ENCODE results near the gene SRBD1.

SRBD1 gene

DNA sequence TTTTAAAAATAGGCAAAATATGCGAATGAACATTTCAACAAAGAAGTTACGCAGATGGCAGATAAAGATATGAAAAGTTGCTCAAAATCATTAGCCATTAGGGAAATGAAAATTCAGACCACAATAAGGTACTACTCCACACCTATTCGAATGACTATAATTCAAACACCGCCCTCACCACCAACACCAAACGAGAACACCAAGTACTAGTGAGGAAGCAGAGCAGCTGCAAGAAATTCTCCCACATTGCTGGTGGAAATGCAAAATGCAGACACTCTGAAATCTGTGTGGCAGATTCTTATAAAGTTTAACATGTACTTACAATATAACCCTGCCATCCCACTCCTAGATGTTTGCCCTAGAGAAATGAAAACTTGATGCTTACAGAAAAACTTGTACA is 23.2 kb upstream of the SRBD1 start:
- DNase-seq: no peak

DNA sequence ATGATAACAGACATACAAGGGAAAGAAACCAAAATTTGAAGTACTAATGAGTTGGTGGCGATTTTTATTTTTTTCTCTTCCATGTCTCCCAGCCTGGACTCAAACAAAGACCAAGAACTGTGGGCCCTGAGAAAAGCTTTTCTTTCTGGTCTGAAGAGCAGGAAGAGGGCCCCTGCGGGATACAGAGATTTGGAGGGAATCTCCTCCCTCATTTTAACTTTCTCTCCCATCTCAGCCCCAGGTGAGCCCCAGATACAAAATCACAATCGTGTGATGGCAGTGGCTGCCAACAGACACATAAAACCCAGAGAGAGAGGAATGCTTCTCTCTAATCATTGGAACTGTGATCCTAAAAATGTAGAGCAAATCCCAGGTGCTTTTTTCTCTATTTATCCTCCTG is 20.9 kb upstream of the SRBD1 start:
- no peak for DNase-seq

DNA sequence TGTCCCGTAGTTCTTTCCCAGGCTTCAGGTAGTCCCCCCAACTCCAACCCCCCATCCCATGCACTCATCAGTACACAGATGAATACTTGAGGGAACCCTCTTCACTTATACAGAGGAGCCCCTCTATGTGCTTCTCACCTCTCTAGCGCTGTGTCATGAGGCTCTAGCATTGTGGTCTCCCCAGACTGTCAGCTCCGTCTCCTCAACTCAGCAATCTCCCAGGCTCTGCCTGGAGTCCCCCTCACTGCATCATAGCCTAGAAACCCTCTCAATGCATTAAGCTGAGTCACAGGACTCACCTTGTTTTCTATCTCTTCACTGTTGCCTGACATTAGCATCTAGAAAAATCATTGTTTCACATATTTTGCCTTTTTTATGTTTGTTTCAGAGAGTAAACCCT is 20.3 kb upstream of the SRBD1 start:
- DNase-seq: no peak

DNA sequence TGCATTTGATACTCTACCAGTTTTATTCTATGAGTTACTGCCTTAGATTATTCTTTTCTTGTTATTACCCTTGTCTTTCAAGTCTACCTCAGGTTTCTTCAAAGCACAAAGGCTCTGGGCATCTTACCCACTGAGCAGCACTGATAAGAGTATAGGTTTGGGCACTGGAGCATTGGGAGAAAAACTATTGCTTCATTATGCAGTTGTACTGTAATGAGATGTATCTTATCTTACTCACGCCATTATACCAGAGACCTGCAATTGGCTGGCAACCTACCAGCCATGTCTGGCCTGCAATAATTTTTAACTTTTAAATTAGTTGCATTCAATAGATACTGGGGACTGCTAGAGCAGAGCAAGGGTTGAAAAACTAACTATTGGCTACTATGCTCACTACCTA is 18.9 kb upstream of the SRBD1 start:
- no peak for DNase-seq

DNA sequence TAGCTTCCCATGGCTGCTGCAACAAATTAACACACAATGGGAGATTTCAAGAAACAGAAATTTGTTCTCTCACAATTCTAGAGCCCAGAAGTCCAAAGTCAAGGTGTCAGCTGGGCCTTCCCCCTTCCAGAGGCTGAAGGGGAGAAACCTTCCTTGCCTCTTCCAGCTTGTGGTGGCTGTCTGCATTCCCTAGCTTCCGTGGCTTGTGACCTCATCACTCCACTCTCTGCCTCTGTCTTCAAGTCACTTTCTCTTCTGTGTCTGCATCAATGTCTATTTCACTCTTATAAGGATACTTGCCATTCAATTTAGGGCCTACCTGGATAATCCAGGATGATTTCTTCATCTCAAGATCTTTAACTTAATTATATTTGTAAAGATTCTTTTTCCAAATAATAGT is 16.8 kb upstream of the SRBD1 start:
- peak; percentile 23 for DNase-seq

DNA sequence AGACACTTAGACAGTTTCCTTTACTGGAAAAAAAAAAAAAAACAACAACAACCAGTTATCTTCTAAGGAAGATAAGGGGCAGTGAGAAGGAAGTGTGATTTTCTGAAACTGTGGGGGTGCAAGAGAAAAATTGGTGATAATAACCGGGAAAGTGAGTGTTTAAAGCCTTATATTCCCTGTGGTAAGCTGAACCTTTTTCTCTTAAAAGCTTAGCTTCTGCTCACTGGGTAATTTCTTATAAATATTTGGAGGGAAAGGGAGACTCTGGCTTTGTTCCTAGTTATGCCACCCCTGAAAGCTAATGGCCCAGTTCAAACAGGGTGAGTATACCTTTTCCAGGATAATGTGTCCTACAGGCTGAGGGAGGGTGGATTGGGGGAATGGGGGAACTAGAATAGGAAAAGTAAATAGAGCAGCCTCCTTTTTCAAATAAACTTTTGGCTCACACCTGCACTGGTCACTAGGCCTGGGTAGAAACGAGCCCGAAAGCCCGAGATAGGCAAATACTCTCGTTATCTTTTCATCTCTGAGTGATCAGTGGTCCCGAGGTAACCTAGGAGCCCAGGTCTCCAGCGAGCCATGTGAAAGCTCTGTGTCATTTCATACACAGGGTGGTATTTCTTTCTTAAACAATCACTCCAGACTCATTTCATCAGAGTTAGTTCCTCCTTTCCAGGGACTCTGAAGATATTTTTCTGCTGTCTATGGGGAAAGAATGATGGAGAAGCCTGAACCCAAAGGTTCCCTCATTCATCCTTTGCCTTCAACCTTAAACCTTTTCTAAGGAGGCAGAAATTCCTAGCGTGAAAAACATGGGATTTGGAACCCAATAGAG is 15.5 kb upstream of the SRBD1 start:
- DNase-seq: no peak

DNA sequence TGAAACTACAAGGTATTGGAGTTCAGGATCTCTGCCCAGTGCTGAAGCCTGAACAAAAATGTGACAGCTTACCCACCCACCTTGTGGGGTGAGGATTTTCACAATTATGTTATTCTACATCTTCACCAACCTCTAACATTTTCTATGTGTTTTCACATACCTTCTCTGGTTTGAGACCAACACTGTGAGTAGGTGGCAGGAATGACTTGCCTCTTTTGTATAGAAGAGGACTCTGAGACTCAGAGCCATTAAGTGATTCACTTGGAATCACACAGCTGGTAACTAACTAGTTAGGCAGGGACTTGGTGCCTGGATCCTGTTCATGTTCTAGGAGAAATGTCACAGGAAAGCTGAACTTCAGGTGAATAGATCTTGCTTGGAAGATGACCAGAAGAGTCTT is 14.8 kb upstream of the SRBD1 start:
- no peak for DNase-seq

DNA sequence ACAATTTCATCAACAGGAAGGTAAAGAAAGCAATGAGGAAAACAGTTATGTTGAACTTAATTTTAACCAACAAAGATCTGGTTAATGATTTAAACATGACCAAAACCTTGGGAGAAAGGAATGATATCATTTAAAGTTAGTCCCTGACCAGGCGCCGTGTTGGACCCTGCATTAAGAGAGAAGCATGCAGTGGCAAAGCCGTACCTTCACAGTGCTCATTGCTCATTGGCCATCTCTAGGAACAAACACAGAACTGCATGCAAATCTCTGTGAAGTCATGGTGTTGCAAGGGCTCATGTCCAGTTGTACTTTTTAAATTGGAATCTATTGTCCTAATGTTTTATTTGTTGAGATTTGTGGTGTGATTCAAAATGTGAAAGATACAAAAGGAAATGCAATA is 12.0 kb upstream of the SRBD1 start:
- DNase-seq: no peak

DNA sequence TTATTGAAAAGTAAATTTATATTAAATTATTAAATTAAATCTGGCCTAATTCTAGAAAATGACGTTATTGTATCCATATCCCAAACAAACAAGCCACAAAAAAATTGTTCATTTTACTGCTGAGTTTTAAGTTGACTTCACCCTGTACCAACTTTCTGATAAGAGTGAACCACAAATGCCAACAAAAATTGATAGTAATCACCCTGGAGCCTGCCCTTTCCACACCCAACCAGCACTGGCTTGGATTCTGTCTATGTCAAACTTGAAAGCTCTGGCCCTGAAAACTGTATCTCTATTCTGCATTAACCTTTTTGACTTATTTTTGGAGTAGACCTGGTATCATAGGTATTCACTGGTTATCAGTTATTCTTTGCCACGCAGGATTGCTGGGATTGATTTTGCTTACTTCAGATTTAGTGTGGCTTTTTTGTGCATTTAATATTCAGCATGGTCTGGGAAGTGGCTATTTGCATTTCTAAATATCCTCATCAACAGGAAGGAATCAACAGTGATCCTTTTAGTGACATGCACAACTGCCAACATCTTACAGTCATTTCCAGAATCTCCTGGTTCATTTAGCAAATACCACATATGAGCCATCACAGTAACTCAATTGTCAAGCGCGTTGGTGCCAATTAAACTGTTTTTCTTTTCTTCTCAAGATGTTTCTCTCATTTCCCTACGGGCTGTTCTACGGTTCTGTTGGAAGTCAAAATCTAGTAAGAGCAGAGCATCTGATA is 11.4 kb upstream of the SRBD1 start:
- no peak for DNase-seq

DNA sequence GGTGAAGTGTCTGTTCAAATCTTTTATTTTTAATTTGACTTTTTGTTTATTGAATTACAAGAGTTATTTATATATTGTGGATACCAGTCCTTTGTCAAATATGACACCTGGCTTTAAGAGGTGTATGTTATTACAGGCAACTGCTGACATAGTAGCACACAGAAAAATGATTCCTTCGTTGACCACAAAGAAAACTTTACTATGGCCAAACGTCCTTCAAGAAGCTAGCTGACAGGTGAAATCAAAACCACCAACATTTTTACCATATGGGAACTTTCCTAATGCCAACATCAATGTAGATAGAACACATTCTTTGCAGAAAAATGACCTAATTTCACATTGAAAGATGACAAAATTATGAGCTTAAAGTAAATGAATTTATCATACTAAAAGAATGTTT is 6.4 kb upstream of the SRBD1 start:
- no peak for DNase-seq

DNA sequence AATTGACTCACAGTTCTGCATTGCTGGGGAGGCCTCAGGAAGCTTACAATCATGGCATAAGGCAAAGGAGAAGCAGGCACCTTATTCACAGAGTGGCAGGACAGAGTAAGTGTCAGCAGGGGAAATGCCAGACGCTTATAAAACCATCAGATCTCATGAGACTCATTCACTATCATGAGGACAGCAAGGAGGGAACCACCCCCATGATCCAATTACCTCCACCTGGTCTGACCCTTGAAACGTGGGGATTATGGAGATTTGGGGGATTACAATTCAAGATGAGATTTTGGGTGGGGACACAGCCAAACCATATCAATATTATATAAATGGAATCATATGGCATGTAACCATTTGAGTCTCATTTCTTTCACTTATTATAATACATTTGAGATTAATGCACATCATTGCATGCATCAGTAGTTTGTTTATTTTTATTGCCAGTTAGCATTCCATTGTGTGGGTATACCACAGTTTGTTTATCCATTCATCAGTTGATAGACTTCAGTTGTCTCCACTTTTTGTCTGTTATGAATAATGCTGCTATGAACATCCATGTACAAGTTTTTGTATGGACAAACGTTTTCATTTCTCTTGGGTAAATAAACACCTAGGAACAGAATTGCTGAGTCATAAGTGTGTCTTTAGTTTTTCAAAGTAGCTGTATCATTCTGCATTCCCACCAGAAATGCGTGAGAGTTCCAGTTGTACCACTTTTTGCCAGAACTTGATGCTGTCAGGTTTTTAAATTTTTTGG is 5.8 kb upstream of the SRBD1 start:
- no peak for DNase-seq

DNA sequence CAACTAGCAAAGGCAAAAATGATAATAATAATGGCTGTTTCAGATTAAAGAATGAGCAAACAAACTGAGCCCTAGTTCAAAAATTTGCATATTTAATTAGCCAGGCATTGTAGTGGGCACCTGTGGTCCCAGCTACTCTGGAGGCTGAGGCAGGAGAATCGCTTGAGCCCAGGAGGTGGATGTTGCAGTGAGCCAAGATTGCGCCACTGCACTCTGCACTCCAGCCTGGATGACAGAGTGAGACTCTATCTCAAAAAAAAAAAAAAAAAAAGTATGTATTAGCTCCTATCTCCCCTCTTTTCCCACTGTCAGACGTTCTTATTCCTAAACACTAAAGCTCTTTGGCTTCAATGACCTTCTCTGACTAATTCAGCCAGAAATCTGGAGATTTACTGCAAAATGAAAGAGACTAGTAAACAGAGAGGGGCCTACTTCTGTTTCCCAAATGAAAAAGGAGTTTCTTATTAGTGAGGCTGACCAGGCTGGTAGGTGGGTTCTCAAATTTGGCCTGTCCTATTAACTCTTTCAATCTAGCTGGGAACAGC is 3.9 kb upstream of the SRBD1 start:
- no peak for DNase-seq

DNA sequence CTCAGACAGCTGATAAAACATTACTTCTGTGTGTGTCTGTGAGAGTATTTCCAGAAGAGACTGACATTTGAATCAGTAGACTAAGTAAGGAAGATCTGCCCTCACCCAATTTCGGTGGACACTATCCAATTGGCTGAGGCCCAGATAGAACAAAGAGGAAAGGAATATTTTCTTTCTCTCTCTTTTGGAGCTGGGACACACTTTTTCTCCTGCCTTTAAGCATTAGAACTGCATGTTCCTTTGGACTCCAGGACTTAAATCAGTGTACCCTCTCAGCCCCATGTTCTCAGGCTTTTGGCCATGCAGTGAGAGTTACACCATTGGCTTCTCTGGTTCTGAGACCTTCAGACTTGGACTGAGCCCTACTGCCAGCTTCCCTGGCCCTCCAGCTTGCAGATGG is 3.3 kb upstream of the SRBD1 start:
- DNase-seq: no peak

DNA sequence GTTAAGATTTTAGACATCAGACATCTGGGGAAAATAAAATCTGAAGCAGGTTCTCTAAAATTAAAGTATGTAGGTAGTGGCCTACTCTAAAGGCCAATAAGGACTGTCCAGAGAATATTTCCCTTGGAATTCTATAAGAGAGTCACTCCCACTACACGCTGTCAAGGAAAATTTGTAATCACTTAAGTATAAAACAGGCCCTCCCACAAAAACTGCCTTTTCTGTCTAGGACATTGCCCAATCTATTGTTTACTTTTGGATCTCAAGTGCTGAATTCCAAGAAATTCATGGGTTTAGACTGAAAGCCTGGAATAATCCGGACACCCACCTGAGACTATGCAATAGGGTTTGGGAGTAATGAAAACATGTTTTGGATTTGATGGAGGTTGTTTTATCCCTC is 1.7 kb upstream of the SRBD1 start:
- peak; percentile 43 for DNase-seq

DNA sequence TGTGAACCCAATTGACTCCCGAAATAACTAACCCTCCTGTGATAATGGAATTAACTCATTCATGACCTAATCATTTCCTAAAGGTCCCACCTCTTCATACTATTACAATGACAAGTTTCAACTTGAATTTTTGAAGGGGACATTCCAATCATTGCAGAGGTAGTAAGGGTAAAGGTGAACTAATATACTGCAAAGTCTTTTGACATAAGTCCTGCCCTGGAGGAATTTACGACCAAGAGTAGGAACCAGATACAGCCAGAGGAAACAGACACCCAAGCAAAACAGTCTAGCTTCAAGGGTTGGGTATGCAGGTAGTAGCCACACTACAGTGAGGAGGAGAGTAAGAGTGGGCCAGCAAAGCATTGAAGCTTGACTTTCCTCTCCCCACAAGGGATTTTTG is 1.2 kb upstream of the SRBD1 start:
- no peak for DNase-seq

DNA sequence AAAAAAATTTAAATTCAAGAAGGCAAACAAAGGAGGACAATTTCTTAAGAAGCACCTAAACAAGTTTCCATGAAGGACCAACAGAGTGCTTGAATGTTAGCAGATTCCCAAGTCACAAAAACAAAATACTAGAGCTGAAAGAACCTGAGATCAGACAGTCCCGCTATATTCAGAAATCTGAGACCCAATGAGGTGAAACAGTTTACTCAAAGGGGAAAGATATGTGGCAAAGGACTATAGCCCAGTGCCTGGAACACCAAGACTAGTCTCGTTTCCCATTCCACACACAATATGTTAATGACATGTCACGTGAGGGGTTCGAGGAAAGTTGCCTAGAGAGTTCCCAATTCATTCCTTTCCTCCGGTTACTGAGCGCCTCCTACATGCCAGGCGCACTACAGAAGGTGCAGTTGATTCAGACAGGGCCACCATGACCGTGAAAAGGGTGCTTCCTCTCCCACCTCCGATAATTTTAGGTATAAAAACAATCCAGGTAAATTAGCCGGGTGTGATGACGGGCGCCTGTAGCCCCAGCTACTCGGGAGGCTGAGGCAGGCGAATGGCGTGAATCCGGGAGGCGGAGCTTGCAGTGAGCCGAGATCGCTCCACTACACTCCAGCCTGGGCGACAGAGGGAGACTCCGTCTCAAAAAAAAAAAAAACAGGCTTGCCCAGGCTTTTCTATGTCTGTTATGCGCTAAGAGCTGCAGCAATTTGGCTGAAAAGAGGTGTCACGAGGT is 617 bp downstream of the SRBD1 start:
- DNase-seq: peak; percentile 59

DNA sequence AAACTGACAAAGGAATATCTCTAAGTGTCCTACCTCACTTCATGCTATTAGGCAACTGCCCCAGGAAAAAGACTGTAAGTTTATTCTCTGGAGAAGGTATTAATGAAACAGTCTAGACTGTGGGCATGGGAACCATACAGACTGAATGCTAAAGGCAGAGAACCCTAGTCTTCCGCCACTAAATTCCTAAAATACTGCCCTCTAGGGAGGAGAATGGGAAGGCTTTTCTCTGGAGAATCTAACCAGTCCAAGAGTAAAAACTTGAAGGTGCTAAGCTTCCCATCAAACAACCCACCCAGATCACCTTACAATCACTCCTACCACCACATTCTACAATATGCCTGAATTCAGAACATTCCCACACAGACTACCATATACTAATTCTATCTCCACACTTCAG is 3.4 kb downstream of the SRBD1 start:
- no peak for DNase-seq

DNA sequence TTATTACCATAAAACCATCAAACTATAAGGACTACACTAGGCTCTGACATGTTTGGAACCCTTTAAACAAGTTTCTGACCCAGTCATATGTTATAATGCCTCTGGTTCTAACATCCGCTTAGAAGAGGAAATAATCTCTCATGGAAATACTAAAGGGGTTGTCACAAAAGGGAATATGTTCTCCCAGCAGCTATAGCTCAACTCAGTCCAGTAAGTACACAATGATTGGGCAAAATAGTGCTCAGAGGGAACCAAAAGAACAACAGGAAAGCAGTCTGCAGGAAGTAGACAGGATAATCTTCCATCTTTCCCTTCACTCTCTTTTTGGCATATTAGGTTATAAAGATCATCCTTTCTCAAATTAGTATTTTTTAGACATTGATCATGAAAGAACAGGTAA is 4.3 kb downstream of the SRBD1 start:
- no peak for DNase-seq

DNA sequence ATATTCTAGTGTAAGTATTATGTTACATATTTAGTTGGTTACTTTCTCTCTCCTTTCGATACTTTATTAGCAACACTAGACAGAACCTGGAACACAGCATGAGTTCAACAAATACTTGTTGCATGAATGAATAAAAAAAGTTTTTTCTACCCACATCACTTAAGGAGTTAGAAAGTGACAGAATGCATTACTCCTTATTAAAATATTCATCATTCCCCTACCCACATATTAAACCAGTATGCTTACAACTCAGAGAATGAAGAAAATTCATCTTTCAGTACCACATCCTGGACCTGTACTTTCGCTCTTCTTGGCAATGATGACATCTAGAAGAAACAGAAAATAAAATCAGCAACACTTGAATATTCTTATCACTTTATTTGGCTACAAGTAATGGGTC is 6.0 kb downstream of the SRBD1 start:
- DNase-seq: no peak

DNA sequence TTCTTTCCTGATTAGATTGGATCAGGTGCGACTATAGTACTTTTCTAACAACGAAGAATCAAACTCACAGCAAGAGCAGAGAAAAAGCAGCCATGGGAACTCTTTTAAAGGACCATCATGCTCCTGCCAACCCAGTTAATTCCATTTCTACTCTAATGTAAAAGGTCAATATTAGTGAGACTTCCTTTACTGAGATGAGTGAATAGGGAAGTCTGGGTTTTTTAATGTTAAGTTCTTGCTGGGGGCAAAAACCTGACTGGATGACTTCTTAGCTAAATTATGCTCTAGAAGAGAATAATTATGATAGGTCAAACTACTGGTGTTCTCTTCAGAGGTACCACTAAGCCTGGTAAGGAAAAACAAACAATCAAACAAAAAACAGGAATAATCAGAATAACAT is 8.4 kb downstream of the SRBD1 start:
- DNase-seq: no peak

DNA sequence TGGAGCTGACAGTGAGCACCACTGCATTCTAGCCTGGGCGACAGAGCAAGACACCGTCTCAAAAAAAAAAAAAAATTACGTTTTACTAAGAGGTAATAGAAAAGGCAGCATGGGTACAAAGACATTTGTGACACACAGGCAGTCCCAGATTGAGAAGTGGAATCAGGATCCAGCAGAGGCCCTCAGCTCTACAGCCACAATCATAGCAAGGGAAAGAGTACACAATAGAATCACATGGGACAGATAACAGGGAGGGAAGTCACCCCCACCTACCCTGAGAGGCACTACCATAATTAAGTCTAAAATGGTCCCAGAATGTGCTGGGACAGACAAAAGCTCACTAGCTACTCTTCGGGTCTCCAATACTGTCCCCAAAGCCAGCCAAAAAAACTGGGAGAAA is 12.5 kb downstream of the SRBD1 start:
- no peak for DNase-seq

DNA sequence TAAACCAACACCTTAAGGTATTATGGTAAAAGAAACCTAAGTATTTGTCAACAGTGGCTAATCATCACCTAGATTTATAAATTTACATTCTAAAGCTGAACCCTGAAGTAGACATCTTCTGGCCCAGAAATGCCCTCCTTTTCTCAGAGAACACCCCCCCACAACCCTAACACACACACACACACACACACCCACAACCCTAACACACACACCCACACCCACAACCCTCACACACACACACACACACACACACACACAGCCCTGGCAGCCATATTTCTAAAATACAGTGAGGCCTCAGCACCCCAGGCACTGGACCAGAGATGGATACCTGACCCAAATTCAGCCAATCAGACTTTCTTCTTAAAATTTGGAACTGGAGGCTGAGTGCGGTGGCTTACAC is 14.3 kb downstream of the SRBD1 start:
- no peak for DNase-seq
